CD8-positive, alpha-beta memory T cell (primary cell): ENCODE measurements around the gene NEU1. TPM values are rescaled to one million over a fixed set of nuclear protein-coding genes. Genes with fewer than 3 reads are reported as not detected.

Experiments
- CTCF ChIA-PET: fragments of 350-600 bp; sonication (Branson Sonifier 250); formaldehyde crosslinking; loops from one replicate; lab custom pipeline; 2021; ENCODE audit warnings: antibody characterized with exemption; lab: Charles Lee
- POLR2A ChIA-PET: fragments of 350-600 bp; sonication (Branson Sonifier 250); formaldehyde crosslinking; loops from one replicate; lab custom pipeline; 2021; ENCODE audit warnings: antibody characterized with exemption; lab: Charles Lee
- DNase-seq, 5 donors: peaks; one replicate each; pipeline versions ENCODE4 v3.0.0 to v3.0.0-alpha.2; 2020 to 2022; ENCODE audit warnings: mixed read lengths in 1 of 5
- H3K27ac ChIP-seq: one replicate; pipeline ENCODE4 v1.7.0; 2013; ENCODE audit warnings: low read depth, mild to moderate bottlenecking, low read length, moderate library complexity
- H3K27me3 ChIP-seq: 2 replicates; pipeline ENCODE4 v1.7.0; 2013; ENCODE audit warnings: low read length, mild to moderate bottlenecking; ENCODE audit not compliant: insufficient read depth, poor library complexity, severe bottlenecking
- H3K36me3 ChIP-seq: 2 replicates; pipeline ENCODE4 v1.7.0; 2013; ENCODE audit warnings: mild to moderate bottlenecking, low read length, moderate library complexity; ENCODE audit not compliant: insufficient read depth
- H3K4me1 ChIP-seq: 2 replicates; pipeline ENCODE4 v1.7.0; 2013; ENCODE audit warnings: mild to moderate bottlenecking, low read length, moderate library complexity; ENCODE audit not compliant: insufficient read depth
- H3K4me3 ChIP-seq: 2 replicates; pipeline ENCODE4 v1.7.0; 2013; ENCODE audit warnings: mild to moderate bottlenecking, low read length
- H3K9me3 ChIP-seq: 2 replicates; pipeline ENCODE4 v1.7.0; 2013; ENCODE audit warnings: mild to moderate bottlenecking, low read length
- H3K27ac Mint-ChIP-seq, 8 donors: one replicate each; pipeline ENCODE4 v1.8.0; 2020 to 2021; ENCODE audit warnings: mixed read lengths in 8 of 8, mild to moderate bottlenecking in 6 of 8, inconsistent platforms in 3 of 8, moderate library complexity in 3 of 8
- H3K27me3 Mint-ChIP-seq, 2 donors: one replicate each; pipeline ENCODE4 v1.8.0; 2020 to 2021; ENCODE audit warnings: mixed read lengths in 2 of 2, mild to moderate bottlenecking in 1 of 2, moderate library complexity in 1 of 2
- H3K36me3 Mint-ChIP-seq, 3 donors: one replicate each; pipeline ENCODE4 v1.8.0; 2020 to 2021; ENCODE audit warnings: mixed read lengths in 3 of 3, inconsistent platforms in 1 of 3, mild to moderate bottlenecking in 1 of 3
- H3K4me1 Mint-ChIP-seq, 3 donors: one replicate each; pipeline ENCODE4 v1.8.0; 2020 to 2021; ENCODE audit warnings: mixed read lengths in 3 of 3, inconsistent platforms in 1 of 3, mild to moderate bottlenecking in 1 of 3
- H3K4me3 Mint-ChIP-seq, 7 donors: one replicate each; pipeline ENCODE4 v1.8.0; 2020 to 2021; ENCODE audit warnings: mixed read lengths in 7 of 7, mild to moderate bottlenecking in 6 of 7, moderate library complexity in 4 of 7, inconsistent platforms in 2 of 7
- H3K9me3 Mint-ChIP-seq, 5 donors: one replicate each; pipeline ENCODE4 v1.8.0; 2020 to 2022; ENCODE audit warnings: mixed read lengths in 5 of 5, mild to moderate bottlenecking in 3 of 5, moderate library complexity in 2 of 5, inconsistent platforms in 1 of 5
- polyA plus RNA-seq: library from polyadenylated mRNA; unstranded; fragments of 300-500 nt; fragmentation: Illumina TruSeq; gene quantifications from one replicate; pipeline ENCODE4 v1.2.3, GENCODE V29; 2021
- total RNA-seq, 2 experiments: library from RNA; stranded (reverse); gene quantifications; one replicate each; pipeline ENCODE4 v1.2.3, GENCODE V29; 2021

The NEU1 gene
- total and polyA plus RNA-seq, 3 experiments from 2014 or later, result 19.0 to 25.0 (median 19.4) TPM

GRCh38 chr6:31899215-31899614 is 36.6 kb upstream of the NEU1 start:
- no peaks in the 10 kb centered on the region for H3K27me3 Mint-ChIP-seq
- H3K27ac ChIP-seq, result no peak overlapping the region
- peak overlapping the region; percentile 49 to 99 (median 71) for H3K4me3 Mint-ChIP-seq
- peaks cover 0 to 30% (median 2%) of the 10 kb centered on the region in 3 donors for H3K36me3 Mint-ChIP-seq
- no peaks in the 10 kb centered on the region for H3K9me3 Mint-ChIP-seq
- H3K9me3 ChIP-seq, result no peaks in the 10 kb centered on the region
- H3K4me3 ChIP-seq, result no peak overlapping the region
- H3K36me3 ChIP-seq, result no peaks in the 10 kb centered on the region
- peaks cover 41% of the 10 kb centered on the region for H3K4me1 ChIP-seq
- H3K27me3 ChIP-seq, result no peaks in the 10 kb centered on the region
- CTCF ChIA-PET, result interaction anchor here (1.8 kb wide), 1 partner anchor 11 kb away, joined by 11 read pairs; no protein-coding TSS in a partner anchor
- H3K27ac Mint-ChIP-seq, result peak overlapping the region; percentile 9 to 98 (median 82)
- POLR2A ChIA-PET, result no interaction called here
- H3K4me1 Mint-ChIP-seq, result peaks cover 32 to 52% (median 44%) of the 10 kb centered on the region in 3 donors
- DNase-seq, result no peak

- Mint-ChIP-seq H3K27ac (peak overlapping the region; percentile 92 to 98 (median 95)), H3K36me3 (peaks cover 0 to 34% (median 4%) of the 10 kb centered on the region in 3 donors), H3K27me3 (no peaks in the 10 kb centered on the region), H3K4me3 (peak overlapping the region; percentile 91 to 99 (median 97)), H3K9me3 (no peaks in the 10 kb centered on the region), H3K4me1 (peaks cover 30 to 52% (median 44%) of the 10 kb centered on the region in 3 donors)
- peaks cover 2% of the 10 kb centered on the region for H3K36me3 ChIP-seq
- peaks cover 41% of the 10 kb centered on the region for H3K4me1 ChIP-seq
- peak overlapping the region; percentile 82 for H3K27ac ChIP-seq
- POLR2A ChIA-PET, result interaction anchor here (0.6 to 1.9 kb wide), 9 partner anchors 11 to 1675 kb away, joined by 4 to 13 read pairs (median 6); partner anchors contain the start of gene NEU1
- no peaks in the 10 kb centered on the region for H3K9me3 ChIP-seq
- peak in 2 of 5 donors; percentile 58 to 70 for DNase-seq
- no peaks in the 10 kb centered on the region for H3K27me3 ChIP-seq
- CTCF ChIA-PET, result interaction anchor here (0.7 to 2.4 kb wide), 7 partner anchors 10 to 312 kb away, joined by 3 to 11 read pairs (median 5); partner anchors contain the start of genes LST1 and SKIC2
- peak overlapping the region; percentile 94 for H3K4me3 ChIP-seq
Measured at GRCh38 chr6:31898383-31899011, 35.9 kb upstream of the NEU1 start.

- CTCF ChIA-PET, result interaction anchor here (0.8 to 2.4 kb wide), 7 partner anchors 9 to 311 kb away, joined by 3 to 11 read pairs (median 3); partner anchors contain the start of genes LST1, NEU1 and SKIC2
- H3K4me1 Mint-ChIP-seq, result peaks cover 27 to 48% (median 39%) of the 10 kb centered on the region in 3 donors
- Histone ChIP-seq H3K36me3 (peaks cover 8% of the 10 kb centered on the region), H3K27ac (peak within 1 kb of the TSS; percentile 82), H3K27me3 (no peaks in the 10 kb centered on the region), H3K4me1 (peaks cover 39% of the 10 kb centered on the region), H3K4me3 (peak within 1 kb of the TSS; percentile 94), H3K9me3 (no peaks in the 10 kb centered on the region)
- POLR2A ChIA-PET, result interaction anchor here (0.6 to 1.9 kb wide), 10 partner anchors 10 to 1676 kb away, joined by 3 to 13 read pairs (median 6); partner anchors contain the start of genes DDX39B and NEU1
- peak; percentile 79 to 89 (median 81) for DNase-seq
- no peaks in the 10 kb centered on the region for H3K9me3 Mint-ChIP-seq
- H3K27me3 Mint-ChIP-seq, result no peaks in the 10 kb centered on the region
- peak within 1 kb of the TSS; percentile 91 to 99 (median 97) for H3K4me3 Mint-ChIP-seq
- H3K36me3 Mint-ChIP-seq, result peaks cover 0 to 41% (median 4%) of the 10 kb centered on the region in 3 donors
- H3K27ac Mint-ChIP-seq, result peak within 1 kb of the TSS; percentile 92 to 98 (median 96)
Measured at GRCh38 chr6:31897612-31898382, 35.2 kb upstream of the NEU1 start, which contains the start of gene EHMT2. Gene EHMT2, minus strand, starts transcription at chr6:31897698. Its CDS starts 21 bp downstream, at chr6:31897677.

- Histone ChIP-seq H3K4me1 (peaks cover 34% of the 10 kb centered on the region), H3K36me3 (peaks cover 12% of the 10 kb centered on the region), H3K27ac (peak overlapping the region; percentile 67), H3K27me3 (no peaks in the 10 kb centered on the region), H3K9me3 (no peaks in the 10 kb centered on the region), H3K4me3 (peak overlapping the region; percentile 94)
- H3K27me3 Mint-ChIP-seq, result no peaks in the 10 kb centered on the region
- peak overlapping the region; percentile 79 to 98 (median 91) for H3K27ac Mint-ChIP-seq
- POLR2A ChIA-PET, result interaction anchor here (1.2 to 1.9 kb wide), 4 partner anchors 9 to 356 kb away, joined by 3 to 9 read pairs (median 6); partner anchors contain the start of gene DDX39B
- H3K9me3 Mint-ChIP-seq, result no peaks in the 10 kb centered on the region
- peak in 3 of 5 donors; percentile 18 to 48 (median 25) for DNase-seq
- H3K4me1 Mint-ChIP-seq, result peaks cover 22 to 42% (median 34%) of the 10 kb centered on the region in 3 donors
- CTCF ChIA-PET, result interaction anchor here (1.3 to 2.4 kb wide), 6 partner anchors 8 to 311 kb away, joined by 3 to 11 read pairs (median 4); partner anchors contain the start of genes LST1 and NEU1
- H3K4me3 Mint-ChIP-seq, result peak overlapping the region; percentile 83 to 98 (median 93)
- H3K36me3 Mint-ChIP-seq, result peaks cover 0 to 49% (median 4%) of the 10 kb centered on the region in 3 donors
Measured at GRCh38 chr6:31896856-31897611, 34.4 kb upstream of the NEU1 start.

- Histone ChIP-seq H3K27ac (peak overlapping the region; percentile 67), H3K4me3 (peak overlapping the region; percentile 34), H3K9me3 (no peaks in the 10 kb centered on the region), H3K27me3 (no peaks in the 10 kb centered on the region), H3K4me1 (peaks cover 34% of the 10 kb centered on the region), H3K36me3 (peaks cover 12% of the 10 kb centered on the region)
- H3K36me3 Mint-ChIP-seq, result peaks cover 0 to 53% (median 4%) of the 10 kb centered on the region in 3 donors
- ChIA-PET CTCF (interaction anchor here (1.3 to 2.4 kb wide), 2 partner anchors 34 to 310 kb away, joined by 3 to 5 read pairs; partner anchors contain the start of genes LST1 and NEU1), POLR2A (no interaction called here)
- H3K4me1 Mint-ChIP-seq, result peaks cover 22 to 42% (median 34%) of the 10 kb centered on the region in 3 donors
- H3K4me3 Mint-ChIP-seq, result peak overlapping the region; percentile 76 to 93 (median 84)
- peak overlapping the region; percentile 70 to 98 (median 90) for H3K27ac Mint-ChIP-seq
- no peaks in the 10 kb centered on the region for H3K27me3 Mint-ChIP-seq
- H3K9me3 Mint-ChIP-seq, result no peaks in the 10 kb centered on the region
- DNase-seq, result no peak
Measured at GRCh38 chr6:31896493-31896855, 33.9 kb upstream of the NEU1 start.

GRCh38 chr6:31892821-31893220 is 30.2 kb upstream of the NEU1 start:
- no peak overlapping the region for H3K27ac ChIP-seq
- no peaks in the 10 kb centered on the region for H3K9me3 ChIP-seq
- H3K36me3 ChIP-seq, result peaks cover 30% of the 10 kb centered on the region
- Mint-ChIP-seq H3K4me1 (peaks cover 10 to 13% (median 12%) of the 10 kb centered on the region in 3 donors), H3K36me3 (peaks cover 0 to 74% (median 9%) of the 10 kb centered on the region in 3 donors), H3K27ac (peak overlapping the region in 2 of 8 donors; percentile 36 to 39), H3K4me3 (peak overlapping the region in 1 of 7 donors; percentile 20), H3K9me3 (no peaks in the 10 kb centered on the region), H3K27me3 (no peaks in the 10 kb centered on the region)
- H3K4me3 ChIP-seq, result no peak overlapping the region
- CTCF ChIA-PET, result interaction anchor here (2.2 kb wide), 1 partner anchor 30 kb away, joined by 7 read pairs; the partner anchor contains the start of gene NEU1
- POLR2A ChIA-PET, result no interaction called here
- H3K27me3 ChIP-seq, result no peaks in the 10 kb centered on the region
- DNase-seq, result no peak
- H3K4me1 ChIP-seq, result peaks cover 9% of the 10 kb centered on the region
